ENCODE measurements around the gene NLN.

- TF ChIP-seq, protein P1, sequence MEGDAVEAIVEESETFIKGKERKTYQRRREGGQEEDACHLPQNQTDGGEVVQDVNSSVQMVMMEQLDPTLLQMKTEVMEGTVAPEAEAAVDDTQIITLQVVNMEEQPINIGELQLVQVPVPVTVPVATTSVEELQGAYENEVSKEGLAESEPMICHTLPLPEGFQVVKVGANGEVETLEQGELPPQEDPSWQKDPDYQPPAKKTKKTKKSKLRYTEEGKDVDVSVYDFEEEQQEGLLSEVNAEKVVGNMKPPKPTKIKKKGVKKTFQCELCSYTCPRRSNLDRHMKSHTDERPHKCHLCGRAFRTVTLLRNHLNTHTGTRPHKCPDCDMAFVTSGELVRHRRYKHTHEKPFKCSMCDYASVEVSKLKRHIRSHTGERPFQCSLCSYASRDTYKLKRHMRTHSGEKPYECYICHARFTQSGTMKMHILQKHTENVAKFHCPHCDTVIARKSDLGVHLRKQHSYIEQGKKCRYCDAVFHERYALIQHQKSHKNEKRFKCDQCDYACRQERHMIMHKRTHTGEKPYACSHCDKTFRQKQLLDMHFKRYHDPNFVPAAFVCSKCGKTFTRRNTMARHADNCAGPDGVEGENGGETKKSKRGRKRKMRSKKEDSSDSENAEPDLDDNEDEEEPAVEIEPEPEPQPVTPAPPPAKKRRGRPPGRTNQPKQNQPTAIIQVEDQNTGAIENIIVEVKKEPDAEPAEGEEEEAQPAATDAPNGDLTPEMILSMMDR (conservative IDR thresholded peaks at IDR 0.05; ENCODE audit: low read depth, low read length) = no peak
- TF ChIP-seq POLR2A (IDR thresholded peaks at IDR 0.05; ENCODE audit: low read depth, low read length) (no peak; the same call in 1 of the 2 replicates), MAFK (IDR thresholded peaks at IDR 0.05; ENCODE audit: low read depth, low read length) (no peak)
Observed at GRCh38 chr5:65721720-65722574, at the start of gene NLN, which contains the start of gene SGTB.
